ENCODE results near the gene IL1B.
"Not testable (repeated sequence)": the region's sequence is repeated elsewhere in the genome, so short reads cannot be mapped to it uniquely, and the experiment has no call there.

The IL1B gene

GRCh38 chr2:112850588-112850987, 14.0 kb upstream of the IL1B start:
- DNase-seq (ENCODE audit: low read depth) = no peak

GRCh38 chr2:112849956-112850355, 13.4 kb upstream of the IL1B start:
- DNase-seq (ENCODE audit: low read depth) = no peak

- DNase-seq (ENCODE audit: low read depth) = no peak
Observed at GRCh38 chr2:112848833-112849232, 12.3 kb upstream of the IL1B start.

- DNase-seq (ENCODE audit: low read depth) = no peak
Observed at GRCh38 chr2:112846031-112846430, 9.5 kb upstream of the IL1B start.

GRCh38 chr2:112843836-112844235, 7.3 kb upstream of the IL1B start:
- DNase-seq (ENCODE audit: low read depth) = no peak

- no peak for DNase-seq (ENCODE audit: low read depth)
Observed at GRCh38 chr2:112843288-112843687, 6.7 kb upstream of the IL1B start.

- DNase-seq (ENCODE audit: low read depth) = no peak
Observed at GRCh38 chr2:112841295-112842044, 4.9 kb upstream of the IL1B start.

- DNase-seq (ENCODE audit: low read depth) = no peak
Observed at GRCh38 chr2:112840068-112840445, 3.5 kb upstream of the IL1B start.

GRCh38 chr2:112839407-112840067, 3.0 kb upstream of the IL1B start:
- DNase-seq (ENCODE audit: low read depth) = no peak

GRCh38 chr2:112836163-112836560, 417 bp downstream of the IL1B start:
- no peak for DNase-seq (ENCODE audit: low read depth)

- DNase-seq (ENCODE audit: low read depth) = no peak
Observed at GRCh38 chr2:112835536-112836162, 930 bp downstream of the IL1B start.

GRCh38 chr2:112835061-112835501, 1.5 kb downstream of the IL1B start:
- no peak for DNase-seq (ENCODE audit: low read depth)

GRCh38 chr2:112834396-112835037, 2.1 kb downstream of the IL1B start:
- no peak for DNase-seq (ENCODE audit: low read depth)

GRCh38 chr2:112833976-112834375, 2.6 kb downstream of the IL1B start:
- DNase-seq (ENCODE audit: low read depth) = no peak

GRCh38 chr2:112833639-112833931, 3.0 kb downstream of the IL1B start:
- DNase-seq (ENCODE audit: low read depth) = not testable (repeated sequence)

GRCh38 chr2:112832841-112833638, 3.5 kb downstream of the IL1B start:
- DNase-seq (ENCODE audit: low read depth) = no peak

GRCh38 chr2:112831946-112832840, 4.4 kb downstream of the IL1B start:
- DNase-seq (ENCODE audit: low read depth) = no peak

GRCh38 chr2:112831513-112831845, 5.1 kb downstream of the IL1B start:
- DNase-seq (ENCODE audit: low read depth) = no peak

GRCh38 chr2:112830682-112831512, 5.7 kb downstream of the IL1B start:
- no peak for DNase-seq (ENCODE audit: low read depth)

- no peak for DNase-seq (ENCODE audit: low read depth)
Observed at GRCh38 chr2:112829961-112830681, 6.5 kb downstream of the IL1B start.

Data from activated T-helper 1 cell treated with Interleukin-2 at 50 U/mL for 16 hours (primary cell).